Upper lobe of right lung (tissue), 1 donor: ENCODE measurements around the gene GALNT17. TPM values are rescaled to one million over a fixed set of nuclear protein-coding genes. Genes with fewer than 3 reads are reported as not detected.

Experiments used
- ATAC-seq: fragments of 200-7000 bp; cut with Tn5 transposase; one replicate; pipeline ENCODE4 v1.9.1; 2020; ENCODE audit warnings: mild to moderate bottlenecking, moderate library complexity
- DNase-seq: peaks from one replicate; pipeline ENCODE4 v3.0.0-alpha.2; 2020
- H3K27ac ChIP-seq: fragments of 200-600 bp; one replicate; pipeline ENCODE4 v1.8.0; 2022
- H3K27me3 ChIP-seq: fragments of 200-600 bp; one replicate; pipeline ENCODE4 v1.8.0; 2022; ENCODE audit warnings: mild to moderate bottlenecking
- H3K36me3 ChIP-seq: fragments of 200-600 bp; one replicate; pipeline ENCODE4 v1.8.0; 2022
- H3K4me1 ChIP-seq: fragments of 200-600 bp; one replicate; pipeline ENCODE4 v1.8.0; 2022
- H3K4me3 ChIP-seq: fragments of 200-600 bp; one replicate; pipeline ENCODE4 v1.8.0; 2022; ENCODE audit warnings: mild to moderate bottlenecking
- H3K9me3 ChIP-seq: fragments of 200-600 bp; one replicate; pipeline ENCODE4 v1.8.0; 2022
- intact Hi-C: fragments of 100-400 bp; cut with DNase I; formaldehyde crosslinking; loops from one replicate; pipeline ENCODE4 v1.11.0; 2022
- total RNA-seq: library from RNA; stranded (reverse); fragmentation: NEBNext Ultra II Directional; extraction: Animal tissue kit (Norgen Biotek cat#: 25700); gene quantifications from one replicate; pipeline ENCODE4 v1.2.1, GENCODE V29; 2021
- TF ChIP-seq, protein P1 (sequence below): fragments of 200-600 bp; IDR thresholded peaks from one replicate; pipeline ENCODE4 v1.8.0; 2022; ENCODE audit warnings: antibody characterized with exemption
- donor health status: DM: no; HTN: yes; CAD: no; lungs with severe emphysema.

Gene GALNT17
- total RNA-seq, 1 donor from 2014 or later, result 7.1 TPM

DNA sequence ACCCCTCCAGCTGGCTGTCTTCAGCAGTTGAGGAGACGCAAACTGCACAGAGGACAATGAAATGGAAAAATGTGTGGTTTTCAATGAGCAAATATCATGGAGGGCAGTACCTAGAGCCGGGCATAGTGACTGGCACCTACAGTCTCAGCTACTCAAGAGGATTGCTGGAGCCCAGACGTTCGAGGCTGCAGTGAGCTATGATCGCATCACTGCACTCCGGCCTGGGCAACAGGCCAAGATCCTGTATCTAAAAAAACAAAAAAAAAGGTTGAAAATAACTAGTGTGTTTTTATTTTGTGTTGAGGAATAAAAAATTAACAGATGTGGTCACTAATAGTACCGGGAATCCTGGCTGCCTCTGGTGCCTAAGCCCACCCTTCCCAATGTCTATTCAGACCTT lies 345.5 kb downstream of the GALNT17 start:
- DNase-seq (no peak), ATAC-seq (no peak)
- Histone ChIP-seq H3K4me3 (no peak overlapping the region), H3K9me3 (no peaks in the 10 kb centered on the region), H3K36me3 (no peaks in the 10 kb centered on the region), H3K27me3 (no peaks in the 10 kb centered on the region), H3K27ac (no peak overlapping the region), H3K4me1 (no peaks in the 10 kb centered on the region)
- TF ChIP-seq, protein P1, sequence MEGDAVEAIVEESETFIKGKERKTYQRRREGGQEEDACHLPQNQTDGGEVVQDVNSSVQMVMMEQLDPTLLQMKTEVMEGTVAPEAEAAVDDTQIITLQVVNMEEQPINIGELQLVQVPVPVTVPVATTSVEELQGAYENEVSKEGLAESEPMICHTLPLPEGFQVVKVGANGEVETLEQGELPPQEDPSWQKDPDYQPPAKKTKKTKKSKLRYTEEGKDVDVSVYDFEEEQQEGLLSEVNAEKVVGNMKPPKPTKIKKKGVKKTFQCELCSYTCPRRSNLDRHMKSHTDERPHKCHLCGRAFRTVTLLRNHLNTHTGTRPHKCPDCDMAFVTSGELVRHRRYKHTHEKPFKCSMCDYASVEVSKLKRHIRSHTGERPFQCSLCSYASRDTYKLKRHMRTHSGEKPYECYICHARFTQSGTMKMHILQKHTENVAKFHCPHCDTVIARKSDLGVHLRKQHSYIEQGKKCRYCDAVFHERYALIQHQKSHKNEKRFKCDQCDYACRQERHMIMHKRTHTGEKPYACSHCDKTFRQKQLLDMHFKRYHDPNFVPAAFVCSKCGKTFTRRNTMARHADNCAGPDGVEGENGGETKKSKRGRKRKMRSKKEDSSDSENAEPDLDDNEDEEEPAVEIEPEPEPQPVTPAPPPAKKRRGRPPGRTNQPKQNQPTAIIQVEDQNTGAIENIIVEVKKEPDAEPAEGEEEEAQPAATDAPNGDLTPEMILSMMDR, result no peak
- intact Hi-C loops, result no loop called here

DNA sequence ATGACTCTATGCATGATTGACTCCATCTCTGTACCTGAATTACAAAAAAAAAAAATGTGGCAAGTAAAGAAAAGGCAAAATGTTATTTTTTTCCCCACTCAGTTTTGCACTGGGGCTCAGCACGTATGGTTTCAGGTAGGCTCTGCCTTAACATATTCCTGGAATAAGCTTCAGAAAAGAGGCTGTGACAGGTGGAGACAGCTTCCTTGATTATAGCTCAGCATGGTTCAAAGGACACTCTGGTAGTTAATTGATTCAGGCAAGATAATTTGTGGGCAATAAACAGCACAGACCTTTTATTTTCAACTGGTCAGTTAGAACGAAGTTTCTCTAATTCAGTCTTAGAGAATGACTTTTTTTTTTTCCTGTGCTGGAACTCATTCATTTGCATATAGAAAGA lies 347.3 kb downstream of the GALNT17 start:
- intact Hi-C loops, result no loop called here
- H3K36me3 ChIP-seq, result no peaks in the 10 kb centered on the region
- TF ChIP-seq, protein P1, result no peak
- no peak overlapping the region for H3K4me3 ChIP-seq
- DNase-seq, result no peak
- no peak overlapping the region for H3K27ac ChIP-seq
- H3K27me3 ChIP-seq, result no peaks in the 10 kb centered on the region
- H3K4me1 ChIP-seq, result no peaks in the 10 kb centered on the region
- no peak for ATAC-seq
- no peaks in the 10 kb centered on the region for H3K9me3 ChIP-seq

DNA sequence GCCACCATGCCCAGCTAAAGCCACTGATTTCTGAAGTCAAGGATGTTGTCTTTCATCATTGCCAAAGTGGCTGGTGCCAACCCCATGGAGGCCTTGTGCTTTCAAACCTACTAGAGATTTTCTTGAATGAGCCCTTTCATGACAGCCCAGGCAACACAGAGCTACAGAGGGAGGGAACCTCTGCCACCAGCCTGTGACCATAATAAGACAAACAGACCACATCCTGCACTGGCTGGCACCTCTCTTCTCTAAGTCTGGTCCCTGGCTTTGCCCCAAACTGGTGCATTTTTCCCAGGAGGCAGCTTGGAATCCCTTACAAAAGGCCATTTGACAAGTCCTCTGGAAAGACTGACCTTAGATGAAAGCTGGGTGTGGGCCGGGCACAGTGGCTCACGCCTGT lies 348.8 kb downstream of the GALNT17 start:
- Histone ChIP-seq H3K27ac (no peak overlapping the region), H3K4me1 (no peaks in the 10 kb centered on the region), H3K36me3 (no peaks in the 10 kb centered on the region), H3K9me3 (no peaks in the 10 kb centered on the region), H3K27me3 (no peaks in the 10 kb centered on the region), H3K4me3 (no peak overlapping the region)
- DNase-seq, result no peak
- no peak for ATAC-seq
- intact Hi-C loops, result no loop called here
- TF ChIP-seq, protein P1, result no peak

DNA sequence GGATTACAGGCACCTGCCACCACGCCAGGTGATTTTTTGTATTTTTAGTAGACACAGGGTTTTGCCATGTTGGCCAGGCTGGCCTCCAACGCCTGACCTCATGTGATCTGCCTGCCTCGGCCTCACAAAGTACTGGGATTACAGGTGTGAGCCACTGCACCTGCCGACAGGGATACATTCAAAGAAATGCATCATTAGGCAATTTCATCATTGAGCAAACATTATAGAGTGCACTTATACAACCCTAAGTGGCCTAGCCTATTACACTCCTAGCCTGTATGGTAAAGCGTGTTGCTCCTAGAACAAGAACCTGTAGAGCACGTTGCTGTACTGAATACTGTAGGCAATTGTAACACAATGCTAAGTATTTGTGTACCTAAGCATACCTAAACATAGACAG lies 350.3 kb downstream of the GALNT17 start:
- intact Hi-C loops, result no loop called here
- DNase-seq (no peak), ATAC-seq (peak; percentile 91)
- Histone ChIP-seq H3K27me3 (no peaks in the 10 kb centered on the region), H3K27ac (no peak overlapping the region), H3K36me3 (no peaks in the 10 kb centered on the region), H3K9me3 (no peaks in the 10 kb centered on the region), H3K4me1 (no peaks in the 10 kb centered on the region), H3K4me3 (no peak overlapping the region)
- TF ChIP-seq, protein P1, result no peak

DNA sequence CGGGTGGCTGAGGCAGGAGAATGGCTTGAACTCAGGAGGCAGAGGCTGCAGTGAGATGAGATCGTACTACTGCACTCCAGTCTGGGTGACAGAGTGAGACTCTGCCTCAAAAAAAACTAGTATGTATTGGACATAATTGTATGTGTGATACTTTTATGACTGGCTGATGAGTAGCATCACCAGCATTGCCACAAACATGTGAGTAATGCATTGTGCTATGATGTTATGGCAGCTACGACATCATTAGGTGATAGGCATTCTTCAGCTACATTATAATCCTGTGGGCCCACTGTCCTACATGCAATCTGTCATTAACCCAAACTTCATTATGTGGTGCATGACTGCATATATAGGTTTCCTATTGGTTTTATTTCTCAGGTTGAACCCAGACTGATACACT lies 352.4 kb downstream of the GALNT17 start:
- TF ChIP-seq, protein P1, result no peak
- no peak overlapping the region for H3K27ac ChIP-seq
- no peaks in the 10 kb centered on the region for H3K27me3 ChIP-seq
- no peak overlapping the region for H3K4me3 ChIP-seq
- no peaks in the 10 kb centered on the region for H3K4me1 ChIP-seq
- ATAC-seq (no peak), DNase-seq (no peak)
- intact Hi-C loops, result no loop called here
- no peaks in the 10 kb centered on the region for H3K36me3 ChIP-seq
- no peaks in the 10 kb centered on the region for H3K9me3 ChIP-seq

DNA sequence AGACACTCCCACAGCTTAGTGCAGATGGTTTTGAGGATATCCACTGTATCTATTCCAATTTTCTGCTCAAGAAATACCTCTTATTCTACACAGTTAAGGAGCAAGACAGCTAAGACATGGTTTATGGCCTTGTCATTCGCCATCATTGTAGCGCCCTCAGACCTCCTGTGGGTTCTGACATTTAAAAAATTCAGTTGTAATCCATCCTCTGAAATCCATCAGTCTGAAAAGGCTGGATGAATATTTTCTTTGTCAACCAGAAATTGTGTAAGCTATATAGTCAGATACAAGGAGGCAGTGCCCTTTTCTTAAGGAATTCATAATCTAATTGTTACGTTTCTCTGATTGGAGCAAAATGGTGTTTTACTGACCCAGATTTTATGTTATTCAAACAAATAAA lies 353.6 kb downstream of the GALNT17 start:
- ATAC-seq, result no peak
- Histone ChIP-seq H3K4me1 (no peaks in the 10 kb centered on the region), H3K27ac (no peak overlapping the region), H3K27me3 (no peaks in the 10 kb centered on the region), H3K9me3 (no peaks in the 10 kb centered on the region), H3K4me3 (no peak overlapping the region), H3K36me3 (no peaks in the 10 kb centered on the region)
- TF ChIP-seq, protein P1, result no peak
- no peak for DNase-seq
- intact Hi-C loops, result no loop called here
